ENCODE measurements around the gene BUD31.

GRCh38 chr7:99446096-99446495, 37.3 kb downstream of the BUD31 start:
- TF ChIP-seq NFRKB (IDR thresholded peaks at IDR 0.05), result no peak
- TF ChIP-seq BHLHE40 (IDR thresholded peaks at IDR 0.05; ENCODE audit: borderline replicate concordance), result no peak
- no peak for TF ChIP-seq ZNF384 (IDR thresholded peaks at IDR 0.05)
- no peak for TF ChIP-seq FOXA1 (IDR thresholded peaks at IDR 0.05)
- no peak for TF ChIP-seq ELF4 (IDR thresholded peaks at IDR 0.05)
- no peak for TF ChIP-seq ARNT (IDR thresholded peaks at IDR 0.05)
- TF ChIP-seq HDGF (IDR thresholded peaks at IDR 0.05; ENCODE audit: borderline replicate concordance), result no peak
- TF ChIP-seq L3MBTL2 (conservative IDR thresholded peaks at IDR 0.05), result no peak
- no peak for TF ChIP-seq FOXM1 (IDR thresholded peaks at IDR 0.05; ENCODE audit: borderline replicate concordance)
- no peak for TF ChIP-seq SUZ12 (IDR thresholded peaks at IDR 0.05)
- no peak for TF ChIP-seq PKNOX1 (IDR thresholded peaks at IDR 0.05)
- no peak for TF ChIP-seq FOXK2 (IDR thresholded peaks at IDR 0.05)
- no peak for TF ChIP-seq LEF1 (IDR thresholded peaks at IDR 0.05; ENCODE audit: borderline replicate concordance)
- TF ChIP-seq TARDBP (IDR thresholded peaks at IDR 0.05), result no peak
